Occipital lobe (tissue), 2 donors: Measurements from ENCODE around the gene SMIM13. TPM values are rescaled to one million over a fixed set of nuclear protein-coding genes. Genes with fewer than 3 reads are reported as not detected.

ENCODE experiments used
- small RNA-seq: library from RNA; depleted of rRNA; stranded (forward); fragments of <200 nt; gene quantifications from one replicate; pipeline ENCODE3, GENCODE V24; 2014
- total RNA-seq: library from RNA; depleted of rRNA; stranded (reverse); fragments of >200 nt; gene quantifications from one replicate; pipeline ENCODE4 v1.2.3, GENCODE V29; 2014

Gene SMIM13
- total RNA-seq, 1 donor from 2014 or later: 119 TPM

Small RNA genes lying within 50 kb of the gene (small RNA-seq; reads per million reads assigned to genes)
- not detected for gene AL136139.1

Other genes starting within 250 kb of the SMIM13 start
- not detected for gene GCM2, start 211.8 kb upstream of the SMIM13 start, total RNA-seq
- gene SYCP2L, start 206.8 kb upstream of the SMIM13 start, total RNA-seq: 9.8 TPM
- 52.7 TPM for gene ELOVL2, start 49.5 kb upstream of the SMIM13 start, total RNA-seq
- not detected for gene ERVFRD-1, start 17.9 kb downstream of the SMIM13 start, total RNA-seq
- 19.2 TPM for gene NEDD9, start 138.8 kb downstream of the SMIM13 start, total RNA-seq